Neural progenitor cell (in vitro differentiated cells): ENCODE results near the gene KRTAP12-2.

ENCODE experiments used
- CTCF ChIP-seq: fragments of 200-600 bp; sonication (generic); IDR thresholded peaks from 2 replicates; pipeline ENCODE4 v1.5.1; 2017; ENCODE audit warnings: antibody characterized with exemption, mild to moderate bottlenecking
- EZH2phosphoT487 ChIP-seq: fragments of 200-600 bp; sonication (generic); IDR thresholded peaks from 2 replicates; pipeline ENCODE4 v1.6.1; 2017; ENCODE audit warnings: antibody characterized with exemption

GRCh38 chr21:44696572-44696971 lies 29.8 kb upstream of the KRTAP12-2 start:
- TF ChIP-seq EZH2phosphoT487 = no peak
- no peak for TF ChIP-seq CTCF
